ENCODE results near the gene GIPC2.

DNA sequence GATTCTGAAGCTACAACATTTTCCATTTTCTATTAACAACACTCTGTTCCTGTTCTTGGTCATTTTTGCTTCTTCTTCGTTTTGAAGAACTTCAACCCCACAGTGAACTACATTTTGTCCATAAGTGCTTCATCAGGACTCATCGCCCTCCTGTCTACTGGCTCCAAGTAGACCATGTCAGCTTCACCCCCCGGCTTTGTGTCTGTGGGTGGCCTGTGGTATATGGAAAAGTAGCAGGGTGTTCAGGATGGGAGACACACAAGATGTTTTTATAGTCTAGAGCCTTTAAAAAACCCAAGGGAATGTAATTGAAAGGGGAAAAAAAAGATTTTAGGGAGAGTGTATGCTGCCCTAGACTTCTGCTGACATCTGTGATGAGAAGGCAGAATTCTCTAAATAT lies 46.1 kb downstream of the GIPC2 start:
- TF ChIP-seq EP300 (IDR thresholded peaks at IDR 0.05; ENCODE audit: borderline replicate concordance) = no peak
- no peak for TF ChIP-seq TAF1 (IDR thresholded peaks at IDR 0.05; ENCODE audit: low read depth)
- TF ChIP-seq USF1 (IDR thresholded peaks at IDR 0.05) = no peak
- TF ChIP-seq CEBPB (IDR thresholded peaks at IDR 0.05) = no peak
- no peak for TF ChIP-seq RAD21 (IDR thresholded peaks at IDR 0.05; ENCODE audit: low read depth)
- TF ChIP-seq, protein P1, sequence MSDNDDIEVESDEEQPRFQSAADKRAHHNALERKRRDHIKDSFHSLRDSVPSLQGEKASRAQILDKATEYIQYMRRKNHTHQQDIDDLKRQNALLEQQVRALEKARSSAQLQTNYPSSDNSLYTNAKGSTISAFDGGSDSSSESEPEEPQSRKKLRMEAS (IDR thresholded peaks at IDR 0.05) = no peak
